GM19468 (cell line): ENCODE results near the gene EOLA2.
"Not testable (repeated sequence)": the region's sequence is repeated elsewhere in the genome, so short reads cannot be mapped to it uniquely, and the experiment has no call there.

ENCODE experiments used
- ATAC-seq: cut with Tn5 transposase; IDR thresholded peaks from one replicate; pipeline ENCODE4 v1.9.1; 2021; ENCODE audit warnings: mild to moderate bottlenecking, moderate library complexity, moderate number of reproducible peaks; ENCODE audit not compliant: unreplicated experiment; ENCODE audit errors: extremely low read depth

EOLA2 gene

DNA sequence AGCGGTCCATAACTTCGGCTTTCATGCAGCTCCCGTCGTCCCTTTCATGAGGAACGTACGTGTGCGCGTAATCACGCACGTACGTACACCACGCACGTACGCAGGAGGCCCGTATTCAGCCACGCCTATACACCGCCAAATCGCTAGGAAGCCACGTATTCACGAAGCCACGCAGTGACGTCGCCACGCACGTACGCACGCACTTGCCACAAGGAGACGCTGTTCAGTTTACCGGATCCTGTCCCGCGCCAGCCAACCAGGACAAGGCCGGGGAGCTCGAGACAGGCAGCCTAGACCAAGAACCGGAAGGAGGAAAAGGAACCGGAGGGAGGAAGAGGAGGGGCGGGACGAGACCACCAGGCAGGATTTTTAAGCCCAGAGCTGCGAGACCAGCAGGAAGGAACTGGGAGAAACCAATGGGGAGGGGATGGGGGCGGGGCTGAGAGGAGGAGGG lies at the start of gene EOLA2:
EOLA2 (minus strand) TSS at position 65 of the 454 bp plus-strand sequence. CDS start 4,617 bp downstream, outside the sequence.
- ATAC-seq: peak; percentile 83

DNA sequence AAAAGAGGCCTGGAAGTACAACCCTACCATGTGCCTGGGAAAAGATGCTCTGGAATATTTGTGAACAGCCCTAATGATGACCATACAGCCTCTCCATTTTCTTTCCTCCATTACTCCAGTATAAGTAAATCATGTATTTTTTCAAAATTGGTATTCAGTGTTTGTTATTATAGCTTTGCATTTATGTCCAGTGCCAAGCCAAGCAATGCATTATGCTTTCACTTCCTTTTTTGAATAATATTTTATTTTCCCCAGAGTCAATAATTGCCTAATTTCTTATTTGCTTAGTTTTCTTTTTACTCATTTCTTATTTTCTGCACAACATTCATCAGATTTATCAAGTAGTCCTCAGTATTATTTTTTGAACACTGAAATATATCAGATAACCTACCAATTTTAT lies 49.3 kb upstream of the EOLA2 start:
- peak; percentile 63 for ATAC-seq

DNA sequence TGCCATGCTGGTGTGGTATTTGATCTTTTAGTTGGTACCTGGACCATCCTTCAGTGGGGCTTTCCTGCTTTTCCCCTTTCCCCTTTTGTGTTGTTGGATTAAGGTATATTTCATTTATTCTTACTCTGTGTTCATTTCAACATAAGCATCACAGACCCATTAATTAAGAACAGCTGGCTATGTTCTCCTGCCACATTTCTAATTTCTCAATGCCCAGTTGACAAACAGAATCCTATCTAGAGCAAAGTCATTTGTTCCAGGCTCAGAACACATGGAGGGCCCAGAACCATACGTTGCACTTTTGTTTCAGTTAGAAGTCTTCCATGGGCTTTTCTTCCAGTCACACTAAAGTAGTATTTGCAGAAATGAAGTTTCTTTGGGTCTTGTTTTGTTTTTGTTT lies 46.1 kb upstream of the EOLA2 start:
- ATAC-seq: no peak

DNA sequence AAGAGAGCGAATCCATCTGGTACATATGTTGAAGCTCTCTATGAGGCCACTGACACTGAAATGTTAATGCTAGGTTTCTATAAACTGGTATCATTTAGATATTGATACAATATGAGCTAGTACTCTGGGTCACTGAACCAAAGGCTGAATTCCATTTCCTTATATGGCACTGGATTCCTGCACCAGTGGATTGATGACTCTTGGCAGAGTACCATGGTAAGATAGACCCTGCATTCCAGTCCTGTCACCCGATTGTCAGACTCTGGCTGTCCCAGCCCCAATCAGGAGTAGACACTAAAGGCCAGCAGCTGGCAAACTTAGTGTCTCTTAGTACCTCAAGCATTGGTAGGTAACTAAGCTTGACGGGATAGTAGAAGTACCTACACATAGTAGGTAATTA lies 44.0 kb upstream of the EOLA2 start:
- no peak for ATAC-seq

DNA sequence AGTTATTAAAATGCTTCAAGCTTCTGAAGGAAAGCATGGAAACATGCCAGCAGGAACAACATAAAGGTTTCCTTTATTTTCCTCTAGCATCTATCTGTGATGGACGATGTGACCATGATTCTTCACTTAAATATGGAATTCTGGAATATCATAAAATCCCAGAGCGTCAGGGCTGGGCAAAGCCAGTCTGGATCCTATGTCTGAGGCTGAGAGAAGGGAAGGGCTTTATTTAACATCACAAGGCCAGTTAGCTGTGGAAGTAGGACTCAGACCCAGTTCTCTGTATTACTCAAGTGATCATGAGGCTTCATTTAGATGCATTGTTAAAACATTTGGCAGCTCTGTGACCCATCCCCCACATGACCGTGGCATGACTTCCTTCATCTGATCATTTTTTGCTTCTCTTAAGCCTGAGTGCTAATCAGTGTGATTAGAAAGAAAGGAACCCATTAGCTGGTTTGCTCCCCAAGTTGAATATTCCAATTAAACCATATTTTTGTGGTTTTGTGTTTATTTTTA lies 40.9 kb upstream of the EOLA2 start:
- no peak for ATAC-seq

DNA sequence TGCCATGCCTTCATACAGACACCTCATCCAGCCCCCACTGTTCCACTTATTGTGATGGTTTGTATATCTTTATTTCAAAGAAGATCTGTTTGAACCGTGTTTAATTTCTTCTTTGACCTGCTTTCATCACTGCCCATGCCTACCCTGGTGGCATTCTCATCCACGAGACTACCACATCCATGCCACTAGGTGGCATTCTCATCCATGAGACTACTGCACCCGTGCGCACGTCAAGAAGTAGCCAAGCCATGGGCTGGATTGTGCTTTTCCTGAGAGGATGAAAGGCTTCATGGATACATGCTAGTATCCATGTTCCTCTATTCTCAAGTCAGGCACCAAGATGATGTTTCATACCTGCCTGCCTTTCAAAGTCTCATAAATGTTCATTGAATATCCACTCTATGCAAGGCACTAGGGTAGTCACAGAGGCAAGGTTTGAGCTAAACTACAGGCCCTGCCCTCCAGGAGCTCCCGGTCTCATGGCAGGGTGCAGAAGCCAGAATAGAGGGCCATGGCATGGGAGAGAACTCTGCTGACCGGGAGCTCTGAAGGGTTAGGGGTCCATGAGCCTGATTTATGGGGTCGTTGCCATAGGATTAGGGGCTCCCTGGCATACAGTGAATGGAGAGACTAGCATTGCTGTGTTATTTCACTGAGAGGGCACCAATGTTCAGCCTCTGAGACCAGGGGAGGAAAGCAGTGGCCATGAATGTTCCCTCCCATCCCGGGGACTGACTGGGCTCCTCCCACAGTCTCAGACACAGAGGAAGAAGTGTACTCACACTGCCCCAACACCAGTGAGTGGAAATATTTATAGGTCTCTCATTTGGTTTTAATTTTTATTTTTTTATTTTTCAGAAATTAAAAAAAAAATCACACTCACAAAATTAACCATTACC lies 24.8 kb upstream of the EOLA2 start:
- peak; percentile 58 for ATAC-seq

DNA sequence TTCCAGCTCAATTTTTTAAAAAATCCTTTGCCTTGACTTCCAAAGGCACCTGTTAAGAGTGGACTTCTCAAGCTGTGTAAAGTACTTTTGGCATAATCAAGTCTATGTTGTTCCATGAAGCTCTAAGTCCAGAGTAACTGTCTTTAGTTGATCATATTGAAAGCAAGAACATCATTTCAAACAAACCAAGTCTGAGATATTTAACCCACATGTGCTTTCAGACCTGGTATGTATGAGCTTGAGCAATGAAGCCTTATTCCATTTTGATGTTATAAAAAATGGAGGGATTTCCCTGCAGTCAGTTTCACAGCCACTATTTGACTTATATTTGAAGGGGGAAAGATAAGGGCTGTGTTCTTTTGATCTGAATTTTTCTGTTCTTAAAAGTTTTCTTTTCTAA lies 23.7 kb upstream of the EOLA2 start:
- no peak for ATAC-seq

DNA sequence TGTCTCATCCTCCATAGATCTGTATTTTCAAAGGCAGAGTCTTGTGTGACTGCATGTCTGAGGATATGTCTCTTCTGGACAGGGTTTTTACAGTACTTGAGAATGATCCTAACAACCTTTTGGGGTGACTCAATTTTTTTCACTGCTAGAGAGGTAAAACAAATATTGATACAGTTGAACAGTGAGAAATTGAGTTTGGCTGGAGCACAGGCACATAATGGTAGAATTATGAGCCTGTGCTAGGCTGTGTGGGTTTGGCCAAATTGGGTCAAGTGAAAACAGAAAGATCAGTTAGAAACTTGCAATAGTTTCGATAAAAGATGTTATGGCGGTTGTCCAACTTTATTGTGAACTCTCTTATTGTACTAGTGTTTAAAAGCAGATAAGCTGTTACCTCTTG lies 23.3 kb upstream of the EOLA2 start:
- ATAC-seq: no peak

DNA sequence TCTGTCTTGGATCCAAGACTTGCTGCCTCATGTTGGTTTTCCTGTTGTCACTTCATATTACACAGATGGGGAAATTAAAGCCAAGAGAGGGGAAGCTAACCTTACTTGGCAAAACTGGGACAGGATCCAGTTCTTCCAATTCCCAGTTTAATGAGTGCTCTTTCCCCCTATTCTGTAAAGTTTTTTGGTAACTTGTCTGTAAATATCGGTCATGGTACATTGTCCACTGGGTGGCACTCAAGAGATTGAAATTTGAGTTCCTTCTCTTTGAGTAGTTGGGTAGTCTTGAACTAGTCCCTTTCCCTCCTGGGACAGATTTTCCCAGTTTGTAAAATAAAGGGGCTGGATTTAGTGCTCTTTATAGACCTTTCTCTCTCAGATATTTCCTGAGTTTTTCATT lies 12.4 kb upstream of the EOLA2 start:
- no peak for ATAC-seq

DNA sequence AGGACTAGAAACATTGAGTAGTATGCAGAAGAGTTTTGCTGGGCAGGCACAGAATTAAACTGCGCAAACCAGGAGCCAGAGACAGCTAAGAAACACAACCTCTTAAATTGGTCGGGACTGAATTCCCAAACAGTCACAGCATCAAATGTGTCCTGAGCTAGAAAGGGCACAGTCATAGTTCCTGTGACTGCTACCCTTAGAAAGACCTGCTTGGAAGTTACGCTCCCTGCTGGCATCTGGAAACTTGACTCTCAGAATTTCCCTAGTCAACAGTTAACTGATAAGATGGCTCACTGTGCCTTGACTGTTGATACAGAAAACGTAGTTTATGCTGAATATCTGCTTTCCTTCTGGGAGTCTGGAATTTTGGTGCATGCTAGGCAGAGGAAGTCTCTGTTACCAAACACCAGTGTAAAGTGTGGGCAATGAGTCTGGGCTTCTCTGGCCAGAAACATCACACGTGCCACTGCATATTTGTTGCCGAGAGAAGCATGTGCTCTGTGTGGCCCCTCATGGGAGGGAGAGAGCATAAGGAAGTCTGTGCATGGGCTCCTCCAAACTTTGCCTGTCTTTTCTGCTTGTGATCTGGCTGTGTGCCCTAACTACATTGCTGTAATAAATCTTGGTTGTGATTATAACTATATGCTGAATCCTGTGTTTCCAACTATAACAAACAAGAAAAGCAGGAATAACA lies 11.6 kb upstream of the EOLA2 start:
- ATAC-seq: no peak

DNA sequence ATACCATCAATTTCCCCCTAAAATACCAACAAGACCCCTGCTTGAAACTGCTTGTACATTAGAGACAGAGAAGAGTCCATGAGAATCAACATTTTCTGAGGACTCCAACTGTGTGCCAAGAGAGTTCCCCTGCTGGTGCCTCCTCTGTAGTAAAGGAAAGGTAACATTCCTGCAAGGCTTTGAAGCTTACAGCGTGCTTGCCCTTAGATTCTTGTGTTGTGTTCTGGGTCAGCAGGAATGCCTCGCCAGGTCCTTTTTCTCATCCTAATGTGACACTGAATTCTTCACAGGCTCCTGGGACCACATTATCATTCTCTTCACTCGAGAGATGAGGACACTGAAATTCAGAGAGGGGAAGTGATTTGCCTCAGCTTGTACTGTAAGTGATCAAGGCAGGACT lies 9.7 kb upstream of the EOLA2 start:
- ATAC-seq: no peak

DNA sequence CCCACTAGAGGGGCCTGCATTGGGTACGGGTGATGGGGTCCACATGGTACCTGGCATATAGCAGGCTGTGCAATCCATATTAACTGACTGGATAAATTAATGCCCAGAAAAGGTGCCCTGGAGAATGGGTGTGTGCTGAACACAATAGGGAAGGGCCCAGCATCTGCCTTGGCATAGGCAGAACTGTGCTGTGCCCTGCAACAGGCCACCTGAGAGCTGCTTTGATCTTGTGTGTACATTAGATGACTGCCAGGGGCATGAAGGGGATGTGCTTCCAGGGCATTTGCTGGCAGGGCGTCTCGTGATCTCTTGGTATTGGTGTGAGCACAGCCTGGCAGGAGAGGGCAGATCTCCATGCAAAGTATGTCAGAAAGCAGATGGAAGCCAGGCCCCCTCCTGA lies 8.6 kb upstream of the EOLA2 start:
- ATAC-seq: not testable (repeated sequence)

DNA sequence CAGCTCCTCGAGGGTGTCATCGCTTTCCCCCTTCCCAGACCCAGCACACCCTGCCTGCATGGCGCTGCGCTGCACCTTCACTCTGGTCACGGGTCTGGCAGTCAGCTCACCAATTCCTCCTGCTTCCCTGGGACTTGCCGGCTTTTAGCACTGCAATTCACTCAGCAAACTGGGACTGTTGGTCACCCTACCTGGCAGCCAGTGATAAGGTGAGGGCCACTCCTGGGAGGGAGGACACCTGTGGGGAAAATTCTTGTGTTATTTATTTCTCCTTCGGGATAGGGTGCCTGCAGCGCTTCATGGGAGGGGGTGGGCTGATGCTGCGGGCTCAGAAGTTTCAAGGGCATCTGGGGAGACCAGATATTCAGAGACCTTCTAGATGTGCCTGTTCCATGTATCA lies 7.5 kb upstream of the EOLA2 start:
- not testable (repeated sequence) for ATAC-seq

DNA sequence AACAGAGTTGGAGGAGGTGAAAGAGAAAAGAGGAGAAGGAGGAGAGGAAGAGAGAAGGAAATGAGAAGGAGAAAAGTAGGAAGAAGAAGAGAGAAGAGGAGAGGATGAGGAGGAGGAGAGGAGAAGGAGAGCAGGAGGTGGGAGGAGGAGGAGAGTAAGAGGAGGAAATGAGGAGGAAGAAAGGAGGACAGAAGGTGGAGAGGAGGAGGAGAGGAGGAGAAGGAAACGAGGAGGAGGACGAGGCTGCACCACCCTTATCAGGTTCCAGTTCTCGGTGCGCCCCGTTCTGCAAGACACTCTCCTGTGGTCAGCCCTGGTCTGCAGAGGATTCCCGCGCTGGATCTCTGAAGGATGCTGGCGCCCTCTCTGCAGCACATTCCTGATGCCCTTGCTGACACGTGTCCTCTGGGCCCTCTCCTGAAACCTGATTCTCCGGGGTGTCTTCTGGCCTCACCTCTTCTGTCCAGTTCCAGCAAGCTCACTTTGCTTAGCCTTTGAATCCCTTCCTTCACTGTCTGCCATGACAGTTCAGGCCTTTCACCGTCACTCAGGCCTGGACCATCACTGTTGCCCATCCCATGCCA lies 6.9 kb upstream of the EOLA2 start:
- not testable (repeated sequence) for ATAC-seq

DNA sequence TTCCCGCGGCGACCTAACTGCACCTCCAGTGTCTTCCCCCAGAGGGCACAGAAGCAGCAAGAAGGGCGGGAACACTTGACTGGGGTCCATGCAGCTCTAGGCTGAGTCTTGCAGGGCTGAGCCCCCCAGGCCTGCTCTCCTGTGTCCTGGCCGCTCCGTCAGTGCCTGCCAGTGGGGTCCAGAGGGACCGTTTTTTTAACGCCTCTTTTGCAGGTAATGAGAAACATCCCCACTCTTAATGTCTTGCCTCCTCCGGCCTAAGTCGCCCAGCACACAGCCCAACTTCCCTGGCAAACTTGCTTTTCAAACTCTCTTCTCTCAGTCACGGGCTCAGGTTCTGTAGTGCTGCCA lies 2.4 kb upstream of the EOLA2 start:
- ATAC-seq: not testable (repeated sequence)

DNA sequence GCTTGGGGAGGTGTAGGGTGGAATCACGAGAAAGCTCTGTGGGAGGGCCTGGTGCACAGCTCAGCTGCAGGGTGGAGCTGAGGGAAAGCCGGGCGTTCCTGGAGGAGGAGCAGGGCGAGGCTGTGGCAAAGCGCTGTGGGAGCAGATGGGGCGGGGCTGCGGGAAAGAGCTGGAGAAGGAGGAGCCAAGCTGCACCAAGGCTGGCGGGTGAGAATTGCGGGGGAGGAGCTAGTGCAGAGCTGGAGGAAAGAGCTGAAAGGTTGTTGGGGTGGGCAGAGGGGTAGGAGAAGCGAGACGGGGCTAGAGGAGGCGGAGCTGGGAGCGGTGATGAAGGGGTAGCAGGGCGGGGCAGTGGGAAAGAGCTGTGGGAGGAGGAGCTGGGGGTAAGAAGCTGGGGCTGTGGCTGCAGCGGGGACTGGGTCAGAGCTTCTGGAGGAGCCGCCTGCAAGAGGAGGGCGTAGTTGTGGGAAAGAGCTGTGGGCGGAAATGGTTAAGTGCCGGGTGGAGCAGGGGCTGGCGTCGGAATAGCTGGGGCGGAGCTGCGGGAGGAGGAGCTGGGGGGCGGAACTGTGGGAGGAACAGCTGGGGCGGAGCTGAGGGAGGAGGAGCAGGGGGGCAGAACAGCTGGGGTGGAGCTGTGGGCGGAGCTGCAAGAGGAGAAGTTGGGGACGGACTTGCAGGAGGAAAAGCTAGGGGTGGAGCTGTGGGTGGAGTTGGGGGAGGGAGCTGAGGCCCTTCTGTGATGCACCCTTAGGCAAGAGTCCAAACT lies 1.8 kb upstream of the EOLA2 start:
- ATAC-seq: peak; percentile 21

DNA sequence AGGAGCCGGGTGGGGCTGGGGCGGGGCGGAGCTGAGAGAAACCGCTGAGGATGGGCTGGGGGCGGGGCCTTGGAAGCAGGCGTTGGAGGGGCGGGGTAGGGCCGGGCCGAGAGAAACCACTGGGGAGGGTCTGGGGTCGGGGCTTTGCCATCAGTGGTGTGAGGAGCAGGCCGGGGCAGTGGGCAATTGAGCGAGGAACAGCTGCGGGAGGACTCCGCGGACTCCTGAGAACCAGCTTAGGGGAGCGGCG lies 1.3 kb upstream of the EOLA2 start:
- no peak for ATAC-seq

DNA sequence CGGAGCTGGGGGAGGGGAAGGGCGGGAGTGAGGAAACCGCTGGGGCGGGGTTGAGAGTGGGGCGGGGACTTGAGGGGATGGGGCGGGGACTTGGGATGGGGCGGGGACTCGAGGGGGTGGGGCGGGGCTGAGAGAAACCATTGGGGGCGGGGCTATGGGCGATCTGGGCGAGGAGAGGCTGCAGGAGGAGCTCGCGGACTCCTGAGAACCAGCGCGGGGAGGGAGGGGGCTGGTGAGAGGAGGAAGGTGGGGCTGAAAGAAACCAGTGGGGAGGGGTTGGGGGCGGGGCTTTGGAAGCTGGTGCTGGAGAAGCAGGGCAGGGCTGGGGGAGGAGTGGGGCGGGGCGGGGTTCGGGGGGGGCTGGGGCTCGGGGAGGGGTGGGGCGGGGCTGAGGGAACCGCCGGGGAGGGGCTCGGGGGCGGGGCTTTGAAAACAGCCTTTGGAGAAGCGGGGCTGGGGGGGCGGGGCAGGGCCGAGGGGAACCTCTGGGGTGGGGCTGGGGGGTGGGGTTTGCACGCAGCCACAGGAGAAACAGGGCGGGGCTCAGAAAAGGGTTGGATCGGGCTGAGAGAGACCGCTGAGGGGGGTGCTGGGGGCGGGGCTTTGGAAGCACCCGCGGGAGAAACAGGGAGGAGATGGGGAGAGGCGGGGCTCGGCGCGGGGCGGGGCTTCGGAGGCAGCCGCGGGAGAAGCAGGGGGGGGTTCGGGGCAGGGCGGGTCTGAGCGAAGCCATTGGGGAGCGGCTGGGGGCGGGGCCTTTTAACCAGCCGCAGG lies 777 bp upstream of the EOLA2 start:
- no peak for ATAC-seq

DNA sequence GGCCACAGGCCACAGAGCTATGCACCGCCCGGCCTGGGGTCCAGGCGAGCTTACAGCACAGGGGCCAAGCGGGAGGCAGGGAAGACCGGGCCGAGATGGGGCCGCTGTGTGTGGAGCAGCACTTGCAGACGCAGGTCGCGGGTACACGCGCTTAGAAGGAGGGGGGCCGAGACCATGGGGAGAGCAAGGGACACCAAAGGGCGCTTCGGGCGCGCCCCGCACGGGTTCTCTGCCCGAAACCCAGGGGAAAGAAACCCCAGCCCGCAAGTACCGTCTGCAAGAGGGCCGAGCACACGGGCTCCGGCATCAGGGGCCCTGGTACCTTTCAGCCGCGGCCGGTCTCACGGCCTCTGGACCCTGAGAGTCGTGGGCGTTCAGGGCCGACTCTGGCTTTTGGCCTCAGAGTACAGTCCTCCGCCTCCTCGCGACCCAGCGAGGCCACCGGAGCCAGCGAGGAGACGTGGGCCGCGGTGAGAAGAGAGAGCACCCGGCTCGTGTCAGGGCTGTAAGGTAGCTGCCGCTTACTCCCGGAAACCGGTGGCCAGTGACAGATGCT lies 342 bp downstream of the EOLA2 start:
- ATAC-seq: no peak
